Prostate gland (tissue), 2 donors: Measurements from ENCODE around the gene DESI1.

Experiments used
- CTCF ChIP-seq, 4 experiments: fragments of 200-600 bp in 2 of 4; fragments of 450-650 bp in 2 of 4; sonication (generic) in 2 of 4; IDR thresholded peaks; 1 replicate in 3 of 4; 2 replicates in 1 of 4; pipeline ENCODE4 v1.5.1; 2016 to 2019; ENCODE audit warnings: antibody characterized with exemption in 4 of 4, mild to moderate bottlenecking in 2 of 4, moderate library complexity in 2 of 4
- POLR2AphosphoS5 ChIP-seq: sonication (generic); formaldehyde crosslinking; IDR thresholded peaks from one replicate; pipeline ENCODE4 v1.6.1; 2017; ENCODE audit warnings: antibody characterized with exemption

DNA sequence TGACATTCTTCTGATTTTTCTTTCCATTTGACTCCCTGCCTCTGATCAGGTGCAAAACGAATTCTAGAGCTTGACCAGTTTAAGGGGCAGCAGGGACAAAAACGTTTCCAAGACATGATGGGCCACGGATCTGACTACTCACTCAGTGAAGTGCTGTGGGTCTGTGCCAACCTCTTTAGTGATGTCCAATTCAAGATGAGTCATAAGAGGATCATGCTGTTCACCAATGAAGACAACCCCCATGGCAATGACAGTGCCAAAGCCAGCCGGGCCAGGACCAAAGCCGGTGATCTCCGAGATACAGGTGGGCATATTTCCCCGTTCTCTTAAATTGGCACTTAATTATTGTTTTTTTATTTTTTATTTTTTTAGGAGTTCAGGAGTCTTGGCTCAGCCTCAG lies 15.6 kb upstream of the DESI1 start:
- no peak for TF ChIP-seq POLR2AphosphoS5
- no peak for TF ChIP-seq CTCF (IDR thresholded peaks at IDR 0.05)
